ENCODE data around the gene PNPLA2. TPM values are rescaled to one million over a fixed set of nuclear protein-coding genes. Genes with fewer than 3 reads are reported as not detected.

PNPLA2 gene
- total RNA-seq, 4 donors from 2014 or later: 39.7 to 79.4 (median 58.9) TPM

DNA sequence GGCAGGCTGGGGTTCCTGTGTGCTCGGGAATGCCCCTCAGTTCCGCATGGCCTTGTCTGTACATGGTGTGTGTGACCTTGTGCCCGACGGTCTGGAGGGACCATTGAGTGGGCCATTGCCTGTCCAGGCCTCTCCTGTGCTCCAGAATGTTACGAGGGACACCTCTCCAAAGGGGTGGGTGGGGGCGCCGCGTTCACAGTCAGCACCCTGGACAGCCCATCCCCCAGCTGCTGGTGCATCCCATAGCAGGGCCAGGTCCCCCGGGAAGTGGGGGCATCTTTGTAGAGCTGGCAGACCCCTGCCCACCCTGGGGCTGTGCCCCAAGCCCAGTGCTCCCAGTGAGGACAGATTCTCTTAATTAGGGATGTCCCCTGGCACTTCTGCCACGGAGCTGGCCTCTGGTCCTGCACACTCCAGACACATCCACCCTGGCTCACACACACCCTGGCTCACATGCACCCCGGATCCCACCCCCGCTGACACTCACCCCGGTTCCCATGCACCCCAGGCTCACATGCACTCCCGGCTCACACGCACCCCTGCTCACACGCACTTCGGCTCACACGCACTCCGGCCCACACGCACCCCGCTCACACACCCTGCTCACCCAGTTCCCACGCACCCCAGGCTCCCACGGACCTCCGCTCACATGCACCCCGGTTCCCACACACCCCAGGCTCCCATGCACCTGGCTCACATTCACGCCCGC lies 39.5 kb downstream of the PNPLA2 start:
- no peak for TF ChIP-seq EP300 (IDR thresholded peaks at IDR 0.05)
- TF ChIP-seq CTCF (IDR thresholded peaks at IDR 0.05): no peak
- no peak for TF ChIP-seq POLR2AphosphoS5 (IDR thresholded peaks at IDR 0.05)
- no peak for TF ChIP-seq POLR2A (IDR thresholded peaks at IDR 0.05)
- peaks cover 0 to 40% of the 10 kb centered on the region in 2 donors for H3K36me3 ChIP-seq
- peaks cover 0 to 79% (median 19%) of the 10 kb centered on the region in 3 donors for H3K4me1 ChIP-seq
- WGBS, 2 donors (ENCODE audit: low coverage in 1 of 2): 71 to 88% methylated on average over 12 to 15 of the region's 27 CpGs
- H3K27ac ChIP-seq: no peak overlapping the region
- no peak overlapping the region for H3K4me3 ChIP-seq
- ATAC-seq: no peak
- no peaks in the 10 kb centered on the region for H3K9me3 ChIP-seq
- H3K27me3 ChIP-seq: no peaks in the 10 kb centered on the region

DNA sequence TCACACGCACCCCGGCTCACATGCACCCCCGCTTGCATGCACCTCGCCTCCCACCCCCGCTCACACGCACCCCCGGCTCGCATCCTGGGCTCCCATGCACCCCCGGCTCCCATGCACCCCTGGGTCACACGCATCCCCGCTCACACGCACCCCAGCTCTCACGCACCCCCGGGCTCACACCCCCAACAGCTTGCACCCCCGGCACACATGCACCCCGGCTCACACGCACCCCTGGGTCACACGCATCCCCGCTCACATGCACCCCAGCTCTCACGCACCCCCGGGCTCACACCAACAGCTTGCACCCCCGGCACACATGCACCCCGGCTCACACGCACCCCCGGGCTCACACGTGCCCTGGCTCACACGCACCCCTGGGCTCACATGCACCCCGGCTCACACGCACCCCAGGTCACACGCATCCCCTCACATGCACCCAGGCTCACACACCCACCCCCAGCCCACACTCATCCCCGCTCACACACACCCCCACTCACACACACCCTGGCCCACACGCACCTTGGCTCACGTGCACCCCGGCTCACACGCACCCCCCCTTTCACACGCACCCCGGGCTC lies 40.1 kb downstream of the PNPLA2 start:
- H3K9me3 ChIP-seq: no peaks in the 10 kb centered on the region
- no peaks in the 10 kb centered on the region for H3K27me3 ChIP-seq
- no peak for ATAC-seq
- H3K4me3 ChIP-seq: no peak overlapping the region
- 74% methylated on average over 5 of the region's 37 CpGs; no CpG with 5 or more reads in 1 of the 2 donors for WGBS, 2 donors (ENCODE audit: low coverage in 1 of 2)
- H3K36me3 ChIP-seq: peaks cover 0 to 44% of the 10 kb centered on the region in 2 donors
- H3K27ac ChIP-seq: no peak overlapping the region
- TF ChIP-seq POLR2A (IDR thresholded peaks at IDR 0.05) (no peak), POLR2AphosphoS5 (IDR thresholded peaks at IDR 0.05) (no peak), CTCF (IDR thresholded peaks at IDR 0.05) (no peak), EP300 (IDR thresholded peaks at IDR 0.05) (no peak)
- peaks cover 0 to 73% (median 19%) of the 10 kb centered on the region in 3 donors for H3K4me1 ChIP-seq

GRCh38 chr11:859394-860131 lies 40.8 kb downstream of the PNPLA2 start:
- Histone ChIP-seq H3K27ac (peak overlapping the region in 3 of 4 donors; percentile 58 to 74 (median 65)), H3K36me3 (peaks cover 0 to 44% of the 10 kb centered on the region in 2 donors), H3K27me3 (no peaks in the 10 kb centered on the region), H3K4me1 (peaks cover 0 to 66% (median 19%) of the 10 kb centered on the region in 3 donors), H3K4me3 (peak overlapping the region in 1 of 2 donors; percentile 29), H3K9me3 (no peaks in the 10 kb centered on the region)
- WGBS, 2 donors (ENCODE audit: low coverage in 1 of 2): 17 to 20% methylated on average over 8 to 10 of the region's 31 CpGs
- peak; percentile 73 for ATAC-seq
- TF ChIP-seq POLR2A (IDR thresholded peaks at IDR 0.05) (no peak), CTCF (IDR thresholded peaks at IDR 0.05) (no peak), EP300 (IDR thresholded peaks at IDR 0.05) (no peak), POLR2AphosphoS5 (IDR thresholded peaks at IDR 0.05) (no peak)

- Histone ChIP-seq H3K4me1 (peaks cover 0 to 64% (median 16%) of the 10 kb centered on the region in 3 donors), H3K9me3 (no peaks in the 10 kb centered on the region), H3K4me3 (peak overlapping the region in 1 of 2 donors; percentile 29), H3K36me3 (peaks cover 0 to 48% of the 10 kb centered on the region in 2 donors), H3K27ac (peak overlapping the region in 3 of 4 donors; percentile 58 to 74 (median 65)), H3K27me3 (no peaks in the 10 kb centered on the region)
- no peak for ATAC-seq
- 57 to 80% methylated on average over 1 of the region's 21 CpGs for WGBS, 2 donors (ENCODE audit: low coverage in 1 of 2)
- TF ChIP-seq POLR2AphosphoS5 (IDR thresholded peaks at IDR 0.05) (no peak), POLR2A (IDR thresholded peaks at IDR 0.05) (no peak), CTCF (IDR thresholded peaks at IDR 0.05) (no peak), EP300 (IDR thresholded peaks at IDR 0.05) (no peak)
Measured at GRCh38 chr11:860234-861104, 41.8 kb downstream of the PNPLA2 start.

All from gastroesophageal sphincter (tissue), 4 donors.